Sigmoid colon (tissue), 4 donors: ENCODE results near the gene MLLT10.

Source experiments
- CTCF ChIP-seq, 4 experiments: fragments of 450-650 bp in 3 of 4; fragments of 200-600 bp in 1 of 4; IDR thresholded peaks; one replicate each; pipeline ENCODE4 v1.5.1; 2016 to 2019; ENCODE audit warnings: antibody characterized with exemption in 4 of 4, mild to moderate bottlenecking in 3 of 4, moderate library complexity in 2 of 4
- EP300 ChIP-seq, 4 donors: sonication (generic); formaldehyde crosslinking; IDR thresholded peaks; one replicate each; pipeline ENCODE4 v1.6.1; 2017; ENCODE audit warnings: antibody characterized with exemption in 4 of 4
- POLR2A ChIP-seq, 2 donors: fragments of 450-650 bp; IDR thresholded peaks; one replicate each; pipeline ENCODE4 v1.6.1; 2016; ENCODE audit warnings: antibody characterized with exemption in 2 of 2, mild to moderate bottlenecking in 2 of 2, moderate library complexity in 2 of 2
- POLR2AphosphoS5 ChIP-seq, 4 donors: sonication (generic); formaldehyde crosslinking; IDR thresholded peaks; one replicate each; pipeline ENCODE4 v1.6.1; 2017; ENCODE audit warnings: antibody characterized with exemption in 4 of 4

- TF ChIP-seq CTCF (IDR thresholded peaks at IDR 0.05) (no peak), POLR2A (IDR thresholded peaks at IDR 0.05) (no peak), POLR2AphosphoS5 (IDR thresholded peaks at IDR 0.05) (no peak), EP300 (IDR thresholded peaks at IDR 0.05) (no peak)
These were observed 207.0 kb downstream of the MLLT10 start for GRCh38 chr10:21740989-21741388.
